Sigmoid colon (tissue), 7 donors: ENCODE data around the gene LRRTM4. TPM values are rescaled to one million over a fixed set of nuclear protein-coding genes. Genes with fewer than 3 reads are reported as not detected.
"Not testable (repeated sequence)": the region's sequence is repeated elsewhere in the genome, so short reads cannot be mapped to it uniquely, and the experiment has no call there.

Experiments used
- DNase-seq: peaks from one replicate; pipeline ENCODE4 v3.0.0-alpha.2; 2019
- H3K27ac ChIP-seq, 4 donors: fragments of 200-600 bp; sonication (generic); one replicate each; pipeline ENCODE4 v1.5.1; 2016 to 2019; ENCODE audit warnings: mild to moderate bottlenecking in 1 of 4
- H3K27me3 ChIP-seq, 3 donors: fragments of 200-600 bp; sonication (generic); one replicate each; pipeline ENCODE4 v1.5.1; 2019; ENCODE audit warnings: mild to moderate bottlenecking in 1 of 3
- H3K36me3 ChIP-seq, 4 donors: fragments of 200-600 bp; sonication (generic); one replicate each; pipeline ENCODE4 v1.5.1; 2016 to 2019
- H3K4me1 ChIP-seq, 4 donors: fragments of 200-600 bp; sonication (generic); one replicate each; pipeline ENCODE4 v1.5.1; 2017 to 2019
- H3K4me3 ChIP-seq, 4 donors: fragments of 200-600 bp; sonication (generic); one replicate each; pipeline ENCODE4 v1.5.1; 2017 to 2019; ENCODE audit warnings: mild to moderate bottlenecking in 2 of 4, moderate library complexity in 1 of 4
- H3K9me3 ChIP-seq, 4 donors: fragments of 200-600 bp in 3 of 4; sonication (generic) in 3 of 4; one replicate each; pipeline versions ENCODE4 v1.5.1 to v1.6.1; 2013 to 2019
- CTCF ChIP-seq, 4 experiments: fragments of 450-650 bp in 3 of 4; fragments of 200-600 bp in 1 of 4; IDR thresholded peaks; one replicate each; pipeline ENCODE4 v1.5.1; 2016 to 2019; ENCODE audit warnings: antibody characterized with exemption in 4 of 4, mild to moderate bottlenecking in 3 of 4, moderate library complexity in 2 of 4
- EP300 ChIP-seq, 4 donors: sonication (generic); formaldehyde crosslinking; IDR thresholded peaks; one replicate each; pipeline ENCODE4 v1.6.1; 2017; ENCODE audit warnings: antibody characterized with exemption in 4 of 4
- POLR2A ChIP-seq, 2 donors: fragments of 450-650 bp; IDR thresholded peaks; one replicate each; pipeline ENCODE4 v1.6.1; 2016; ENCODE audit warnings: antibody characterized with exemption in 2 of 2, mild to moderate bottlenecking in 2 of 2, moderate library complexity in 2 of 2
- POLR2AphosphoS5 ChIP-seq, 4 donors: sonication (generic); formaldehyde crosslinking; IDR thresholded peaks; one replicate each; pipeline ENCODE4 v1.6.1; 2017; ENCODE audit warnings: antibody characterized with exemption in 4 of 4
- WGBS, 2 donors: extraction: QIAGEN DNeasy Blood & Tissue Kit; methylation state at CpG; one replicate each; pipeline ENCODE4 v1.1.7; 2013; 5-methylcytosine and 5-hydroxymethylcytosine counted together
- intact Hi-C: fragments of 100-400 bp; cut with DNase I; formaldehyde crosslinking; loops from one replicate; pipeline ENCODE4 v1.15.1; 2023
- polyA plus RNA-seq, 3 donors: library from polyadenylated mRNA; stranded (reverse); fragments of 200-250 nt; gene quantifications; one replicate each; pipeline ENCODE4 v1.2.3, GENCODE V29; 2013
- total RNA-seq, 4 donors: library from RNA; depleted of rRNA; stranded (reverse); fragments of >200 nt; gene quantifications; one replicate each; pipeline ENCODE4 v1.1.0, GENCODE V29; 2016
- donor health status: healthy with polysubstance abuse.
- donor health status: Bipolar disorder and iron deficiency.
- donor health status: healthy.

Gene LRRTM4
- total and polyA plus RNA-seq, 7 donors, result 0.17 to 1.1 (median 0.55) TPM; not detected in 2

- H3K4me3 ChIP-seq, result no peak overlapping the region
- no peak overlapping the region for H3K27ac ChIP-seq
- H3K9me3 ChIP-seq, result no peaks in the 10 kb centered on the region
- no peaks in the 10 kb centered on the region for H3K36me3 ChIP-seq
- WGBS, 2 donors, result 84 to 90% methylated on average over 4 of the region's 4 CpGs
- H3K4me1 ChIP-seq, result no peaks in the 10 kb centered on the region
- no peak for DNase-seq
- intact Hi-C loops, result no loop called here
- H3K27me3 ChIP-seq, result no peaks in the 10 kb centered on the region
- TF ChIP-seq CTCF (IDR thresholded peaks at IDR 0.05), result no peak
- TF ChIP-seq EP300 (IDR thresholded peaks at IDR 0.05), result no peak
- no peak for TF ChIP-seq POLR2AphosphoS5 (IDR thresholded peaks at IDR 0.05)
- TF ChIP-seq POLR2A (IDR thresholded peaks at IDR 0.05), result no peak
Observed at GRCh38 chr2:76730021-76730420, 792.2 kb downstream of the LRRTM4 start.

GRCh38 chr2:76721226-76721625 lies 801.0 kb downstream of the LRRTM4 start:
- no peak for DNase-seq
- Histone ChIP-seq H3K9me3 (no peaks in the 10 kb centered on the region), H3K4me1 (no peaks in the 10 kb centered on the region), H3K27me3 (no peaks in the 10 kb centered on the region), H3K4me3 (no peak overlapping the region), H3K27ac (no peak overlapping the region), H3K36me3 (no peaks in the 10 kb centered on the region)
- WGBS, 2 donors, result 59 to 80% methylated on average over 3 of the region's 3 CpGs
- intact Hi-C loops, result no loop called here
- TF ChIP-seq EP300 (IDR thresholded peaks at IDR 0.05) (no peak), CTCF (IDR thresholded peaks at IDR 0.05) (no peak), POLR2AphosphoS5 (IDR thresholded peaks at IDR 0.05) (no peak), POLR2A (IDR thresholded peaks at IDR 0.05) (no peak)

DNA sequence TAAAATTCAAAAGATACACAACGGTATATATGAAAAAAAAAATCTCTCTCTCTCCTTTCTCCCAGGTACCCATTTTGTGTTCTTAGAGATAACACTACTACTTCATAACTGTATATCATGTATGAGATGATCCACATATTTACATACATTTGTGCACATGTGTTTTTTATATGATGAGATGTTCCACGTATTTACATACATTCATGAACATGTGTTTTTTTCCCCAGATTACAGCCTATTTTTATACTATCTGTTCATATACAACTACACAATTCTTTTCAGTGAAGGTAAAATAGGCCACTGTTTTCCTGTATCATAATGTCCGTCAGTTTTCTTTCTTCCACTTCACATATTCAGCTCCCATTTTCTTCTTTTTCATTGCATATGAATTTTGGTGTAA lies 808.9 kb downstream of the LRRTM4 start:
- Histone ChIP-seq H3K27me3 (no peaks in the 10 kb centered on the region), H3K4me1 (no peaks in the 10 kb centered on the region), H3K4me3 (no peak overlapping the region), H3K36me3 (no peaks in the 10 kb centered on the region), H3K9me3 (no peaks in the 10 kb centered on the region), H3K27ac (no peak overlapping the region)
- no peak for TF ChIP-seq POLR2A (IDR thresholded peaks at IDR 0.05)
- no peak for TF ChIP-seq POLR2AphosphoS5 (IDR thresholded peaks at IDR 0.05)
- TF ChIP-seq CTCF (IDR thresholded peaks at IDR 0.05), result no peak
- no peak for TF ChIP-seq EP300 (IDR thresholded peaks at IDR 0.05)
- DNase-seq, result no peak
- WGBS, 2 donors, result 83 to 89% methylated on average over 3 of the region's 3 CpGs
- intact Hi-C loops, result no loop called here

GRCh38 chr2:76711490-76711889 lies 810.7 kb downstream of the LRRTM4 start:
- no peak for TF ChIP-seq POLR2AphosphoS5 (IDR thresholded peaks at IDR 0.05)
- no peak for TF ChIP-seq EP300 (IDR thresholded peaks at IDR 0.05)
- no peak for TF ChIP-seq CTCF (IDR thresholded peaks at IDR 0.05)
- no peak for TF ChIP-seq POLR2A (IDR thresholded peaks at IDR 0.05)
- intact Hi-C loops, result no loop called here
- H3K4me1 ChIP-seq, result no peaks in the 10 kb centered on the region
- WGBS, 2 donors, result 42 to 45% methylated on average over 2 of the region's 2 CpGs
- H3K36me3 ChIP-seq, result no peaks in the 10 kb centered on the region
- no peaks in the 10 kb centered on the region for H3K9me3 ChIP-seq
- H3K27me3 ChIP-seq, result no peaks in the 10 kb centered on the region
- no peak overlapping the region for H3K27ac ChIP-seq
- DNase-seq, result no peak
- no peak overlapping the region for H3K4me3 ChIP-seq

GRCh38 chr2:76700894-76701293 lies 821.3 kb downstream of the LRRTM4 start:
- no peaks in the 10 kb centered on the region for H3K27me3 ChIP-seq
- TF ChIP-seq CTCF (IDR thresholded peaks at IDR 0.05), result no peak
- TF ChIP-seq POLR2AphosphoS5 (IDR thresholded peaks at IDR 0.05), result no peak
- no peak for TF ChIP-seq POLR2A (IDR thresholded peaks at IDR 0.05)
- TF ChIP-seq EP300 (IDR thresholded peaks at IDR 0.05), result no peak
- intact Hi-C loops, result no loop called here
- H3K4me1 ChIP-seq, result no peaks in the 10 kb centered on the region
- H3K4me3 ChIP-seq, result no peak overlapping the region
- WGBS, 2 donors, result 92 to 93% methylated on average over 6 of the region's 6 CpGs
- DNase-seq, result no peak
- no peak overlapping the region for H3K27ac ChIP-seq
- no peaks in the 10 kb centered on the region for H3K9me3 ChIP-seq
- no peaks in the 10 kb centered on the region for H3K36me3 ChIP-seq

DNA sequence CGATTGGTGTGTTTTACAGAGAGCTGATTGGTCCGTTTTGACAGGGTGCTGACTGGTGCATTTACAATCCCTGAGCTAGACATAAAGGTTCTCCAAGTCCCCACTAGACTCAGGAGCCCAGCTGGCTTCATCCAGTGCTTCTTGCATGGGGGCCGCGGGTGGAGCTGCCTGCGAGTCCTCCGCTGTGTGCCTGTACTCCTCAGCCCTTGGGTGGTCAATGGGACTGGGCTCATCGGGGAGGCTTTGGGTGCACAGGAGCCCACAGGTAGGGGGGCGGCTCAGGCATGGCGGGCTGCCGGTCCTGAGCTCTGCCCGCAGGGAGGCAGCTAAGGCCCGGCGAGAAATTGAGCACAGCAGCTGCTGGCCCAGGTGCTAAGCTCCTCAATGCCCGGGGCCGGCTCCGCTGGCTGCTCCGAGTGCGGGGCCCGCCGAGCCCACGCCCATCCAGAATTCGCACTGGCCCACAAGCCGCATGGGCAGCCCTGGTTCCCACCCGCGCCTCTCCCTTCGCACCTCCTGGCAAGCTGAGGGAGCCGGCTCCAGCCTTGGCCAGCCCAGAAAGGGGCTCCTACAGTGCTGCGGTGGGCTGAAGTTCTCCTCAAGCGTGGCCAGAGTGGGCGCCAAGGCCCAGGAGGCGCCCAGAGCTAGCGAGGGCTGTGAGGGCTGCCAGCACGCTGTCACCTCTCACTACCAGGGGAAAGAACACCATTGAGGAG lies 824.0 kb downstream of the LRRTM4 start:
- DNase-seq, H3K27me3 ChIP-seq, H3K36me3 ChIP-seq, H3K9me3 ChIP-seq, intact Hi-C loops, H3K4me3 ChIP-seq, H3K4me1 ChIP-seq, H3K27ac ChIP-seq: not testable (repeated sequence)
- WGBS, 2 donors, result 95 to 96% methylated on average over 33 of the region's 33 CpGs
